ENCODE data around the gene LOXL3. TPM values are rescaled to one million over a fixed set of nuclear protein-coding genes. Genes with fewer than 3 reads are reported as not detected.

Gene LOXL3
- total and polyA plus RNA-seq, 2 of the 8 experiments (the other 6 are each of a cell fraction or from before 2014, with no cell fraction given), result 22.4 to 27.2 TPM

DNA sequence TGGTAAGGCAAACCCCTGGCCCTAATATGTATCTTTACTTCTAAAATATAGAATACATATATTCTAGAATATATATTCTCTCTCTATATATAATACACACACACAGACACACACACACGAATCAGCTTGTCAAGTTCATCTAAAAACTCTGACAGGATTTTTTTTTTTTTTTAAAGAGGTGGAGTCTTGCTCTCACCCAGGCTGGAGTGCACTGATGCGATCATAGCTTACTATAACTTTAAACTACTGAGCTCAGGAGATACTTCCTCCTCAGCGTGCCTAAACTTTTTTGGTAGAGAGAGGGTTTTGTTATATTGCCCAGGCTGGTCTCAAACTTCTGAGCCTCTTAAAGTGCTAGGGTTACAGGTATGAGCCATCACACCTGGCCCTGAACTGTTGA is 45.9 kb upstream of the LOXL3 start:
- H4K8ac ChIP-seq (ENCODE audit: extremely low read depth, insufficient read depth, low read length), result no peak overlapping the region
- H3K79me2 ChIP-seq (ENCODE audit: control insufficient read depth in 1 of 2, insufficient read depth in 2 of 2, low read length in 2 of 2), result no peaks in the 10 kb centered on the region
- no peak overlapping the region for H2BK20ac ChIP-seq (ENCODE audit: low read length)
- H3K79me1 ChIP-seq (ENCODE audit: low read depth, low read length), result no peaks in the 10 kb centered on the region
- peaks cover 2% of the 10 kb centered on the region; the same call in 1 of the 2 replicates for H3K23me2 ChIP-seq (ENCODE audit: low read depth, low read length)
- H3K23ac ChIP-seq (ENCODE audit: insufficient read length), result no peak overlapping the region
- no peak overlapping the region for H4K5ac ChIP-seq (ENCODE audit: insufficient read length, low read depth, low read length)
- no peak overlapping the region for H2BK12ac ChIP-seq (ENCODE audit: low read depth, low read length)
- no peak overlapping the region for H3K14ac ChIP-seq (ENCODE audit: insufficient read length)
- H3K4ac ChIP-seq (replicated peaks; ENCODE audit: insufficient read length, low read depth, low read length), result no peak overlapping the region
- no peaks in the 10 kb centered on the region for H3K4me1 ChIP-seq (replicated peaks in 1 of 4; ENCODE audit: control insufficient read depth in 3 of 4, insufficient read depth in 4 of 4, low read length in 3 of 4)
- H4K20me1 ChIP-seq (replicated peaks in 1 of 2; ENCODE audit: control insufficient read depth in 1 of 2, insufficient read depth in 2 of 2, low read length in 2 of 2), result no peaks in the 10 kb centered on the region
- H2BK15ac ChIP-seq (ENCODE audit: low read length), result no peak overlapping the region
- DNase-seq (ENCODE audit: low read depth in 1 of 2, low spot score in 2 of 2) (no peak), FAIRE-seq (no peak)
- H3K27ac ChIP-seq (ENCODE audit: low read depth, low read length), result no peak overlapping the region
- H3K36me3 ChIP-seq (ENCODE audit: control insufficient read depth in 2 of 4, insufficient read depth in 4 of 4, low read length in 3 of 4), result no peaks in the 10 kb centered on the region
- no peak overlapping the region for H3K9ac ChIP-seq (replicated peaks in 1 of 4; ENCODE audit: extremely low read depth in 1 of 4, low read depth in 3 of 4, low read length in 3 of 4)
- no peak overlapping the region for H3K4me2 ChIP-seq (ENCODE audit: insufficient read depth in 1 of 2, low read depth in 2 of 2, low read length in 2 of 2)
- no peak overlapping the region for H3K18ac ChIP-seq (ENCODE audit: extremely low read depth, low read length)
- 83% methylated on average over 3 of the region's 3 CpGs; no CpG with 5 or more reads in 1 of the 2 experiments for WGBS, 2 experiments (ENCODE audit: extremely low coverage in 1 of 2, insufficient coverage in 1 of 2, insufficient read length in 1 of 2, insufficient replicate concordance in 2 of 2, low coverage in 1 of 2, low lambda C conversion rate in 2 of 2, missing lambda C conversion rate in 1 of 2)
- no peak overlapping the region for H2BK5ac ChIP-seq (ENCODE audit: low read depth, low read length)
- ChIA-PET POLR2A (ENCODE audit: partially characterized antibody) (interaction anchor here (0.9 kb wide), 1 partner anchor 10 kb away, joined by 3 read pairs; no protein-coding TSS in a partner anchor), CTCF (ENCODE audit: partially characterized antibody) (interaction anchor here (6.4 kb wide), 1 partner anchor 12 kb away, joined by 50 read pairs; no protein-coding TSS in a partner anchor)
- H4K91ac ChIP-seq (replicated peaks; ENCODE audit: insufficient read length, low read length), result no peak overlapping the region
- no peak overlapping the region for H2AFZ ChIP-seq (ENCODE audit: low read length)
- H3K56ac ChIP-seq (replicated peaks; ENCODE audit: insufficient read length, low read depth, low read length), result no peak overlapping the region
- H3K27me3 ChIP-seq (replicated peaks in 1 of 4; ENCODE audit: control insufficient read depth in 3 of 4, extremely low read depth in 1 of 4, insufficient read depth in 3 of 4, low read length in 3 of 4), result peaks cover 0 to 2% (median 0%) of the 10 kb centered on the region in 4 experiments; a peak in 1 of 7 replicates
- H3K4me3 ChIP-seq (ENCODE audit: extremely low read depth in 1 of 4, insufficient read depth in 2 of 4, low read depth in 3 of 4, low read length in 4 of 4), result no peak overlapping the region
- no peak overlapping the region for H2AK5ac ChIP-seq (ENCODE audit: low read depth, low read length)
- no peaks in the 10 kb centered on the region for H3K9me3 ChIP-seq (ENCODE audit: insufficient read depth in 2 of 2, low read depth in 1 of 2, low read length in 1 of 2)
- no peak overlapping the region for H2BK120ac ChIP-seq (replicated peaks; ENCODE audit: low read depth, low read length)
- TF ChIP-seq POLR2A (IDR thresholded peaks at IDR 0.05; ENCODE audit: control extremely low read depth in 1 of 2, low read depth in 2 of 2, low read length in 2 of 2), result no peak
- no peak for TF ChIP-seq CTBP2 (IDR thresholded peaks at IDR 0.05; ENCODE audit: borderline replicate concordance, insufficient read depth, insufficient read length, low read length)
- no peak for TF ChIP-seq TCF12 (IDR thresholded peaks at IDR 0.05; ENCODE audit: low read depth, low read length)
- no peak for TF ChIP-seq TAF7 (optimal IDR thresholded peaks at IDR 0.05; ENCODE audit: borderline replicate concordance, low read depth, low read length)
- TF ChIP-seq HDAC2 (IDR thresholded peaks at IDR 0.05; ENCODE audit: borderline replicate concordance in 1 of 2, low read depth in 2 of 2, low read length in 2 of 2), result no peak
- TF ChIP-seq SIRT6 (IDR thresholded peaks at IDR 0.05; ENCODE audit: low read length), result no peak
- no peak for TF ChIP-seq SIX5 (IDR thresholded peaks at IDR 0.05; ENCODE audit: low read depth, low read length)
- no peak for TF ChIP-seq SP2 (IDR thresholded peaks at IDR 0.05; ENCODE audit: low read length)
- TF ChIP-seq NRF1 (IDR thresholded peaks at IDR 0.05; ENCODE audit: low read depth, low read length), result no peak
- TF ChIP-seq EZH2 (IDR thresholded peaks at IDR 0.05; ENCODE audit: low read depth, low read length, severe bottlenecking), result no peak
- no peak for TF ChIP-seq GTF2F1 (IDR thresholded peaks at IDR 0.05; ENCODE audit: borderline replicate concordance, low read depth, low read length)
- no peak for TF ChIP-seq ZNF274 (IDR thresholded peaks at IDR 0.05; ENCODE audit: borderline replicate concordance, extremely low read depth, low read length)
- TF ChIP-seq CEBPB (IDR thresholded peaks at IDR 0.05; ENCODE audit: low read depth, low read length), result no peak
- no peak for TF ChIP-seq SP4 (IDR thresholded peaks at IDR 0.05; ENCODE audit: low read length)
- TF ChIP-seq RAD21 (IDR thresholded peaks at IDR 0.05 in 1 of 2, conservative IDR thresholded peaks at IDR 0.05 in 1 of 2; ENCODE audit: low read depth in 2 of 2, low read length in 2 of 2), result no peak
